Parietal lobe (tissue), 1 donor: ENCODE data around the gene TMEM100. TPM values are rescaled to one million over a fixed set of nuclear protein-coding genes. Genes with fewer than 3 reads are reported as not detected.

Source experiments
- total RNA-seq: library from RNA; depleted of rRNA; stranded (reverse); fragments of >200 nt; gene quantifications from one replicate; pipeline ENCODE4 v1.2.3, GENCODE V29; 2014

TMEM100 gene
- 1.9 TPM for total RNA-seq

GRCh38 chr17:55722742-55723487 lies at the start of gene TMEM100:
TSS of gene TMEM100 (minus strand) at chr17:55722864. CDS start at chr17:55721070, 1,794 bp downstream.

GRCh38 chr17:55750750-55751657 lies 28.3 kb upstream of the TMEM100 start, which contains the start of gene PCTP:
TSS of gene PCTP (plus strand) at chr17:55751051. CDS start at chr17:55751104, 53 bp downstream.

Other genes with a start within 250 kb of the TMEM100 start
- gene SMIM36, start 211.4 kb downstream of the TMEM100 start, total RNA-seq, result not detected
- gene PCTP, start 28.2 kb upstream of the TMEM100 start, total RNA-seq, result 6.9 TPM